Erythroblast (primary cell): ENCODE measurements around the gene EMP3.
A peak's percentile ranks its signal among the peaks of the same experiment; 100 is the strongest.

Experiments
- GATA1 ChIP-seq: IDR thresholded peaks from 2 replicates; pipeline ENCODE4 v1.6.1; 2011; ENCODE audit warnings: low read depth, mild to moderate bottlenecking, control low read depth, low read length, moderate library complexity
- POLR2A ChIP-seq: IDR thresholded peaks from 2 replicates; pipeline ENCODE4 v1.6.1; 2011; ENCODE audit warnings: mild to moderate bottlenecking, low read length

DNA sequence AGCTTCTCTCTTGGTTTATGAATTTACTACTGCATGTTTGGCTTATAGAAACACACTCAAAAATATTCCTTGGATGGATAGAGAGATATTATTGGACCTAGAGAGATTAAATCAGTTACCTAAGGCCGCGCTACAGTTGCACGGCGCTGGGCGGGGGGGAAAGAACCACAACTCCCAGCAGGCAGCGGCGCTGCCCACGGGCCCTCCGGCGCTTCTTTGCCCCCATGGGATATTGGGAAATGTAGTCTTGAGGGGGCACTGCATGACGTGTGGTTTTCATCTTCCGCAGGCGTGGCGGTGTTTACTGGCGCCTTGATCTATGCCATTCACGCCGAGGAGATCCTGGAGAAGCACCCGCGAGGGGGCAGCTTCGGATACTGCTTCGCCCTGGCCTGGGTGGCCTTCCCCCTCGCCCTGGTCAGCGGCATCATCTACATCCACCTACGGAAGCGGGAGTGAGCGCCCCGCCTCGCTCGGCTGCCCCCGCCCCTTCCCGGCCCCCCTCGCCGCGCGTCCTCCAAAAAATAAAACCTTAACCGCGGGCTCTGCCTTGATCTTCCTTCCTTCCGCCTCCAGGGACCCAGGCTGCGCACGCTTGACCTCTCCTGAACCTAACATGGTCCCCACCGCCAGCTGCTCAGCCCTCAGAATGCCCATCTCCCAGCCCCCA, 4.8 kb downstream of the EMP3 start:
- TF ChIP-seq POLR2A (peak; percentile 59), GATA1 (no peak)
